ENCODE results near the gene SRP9.

SRP9 gene

DNA sequence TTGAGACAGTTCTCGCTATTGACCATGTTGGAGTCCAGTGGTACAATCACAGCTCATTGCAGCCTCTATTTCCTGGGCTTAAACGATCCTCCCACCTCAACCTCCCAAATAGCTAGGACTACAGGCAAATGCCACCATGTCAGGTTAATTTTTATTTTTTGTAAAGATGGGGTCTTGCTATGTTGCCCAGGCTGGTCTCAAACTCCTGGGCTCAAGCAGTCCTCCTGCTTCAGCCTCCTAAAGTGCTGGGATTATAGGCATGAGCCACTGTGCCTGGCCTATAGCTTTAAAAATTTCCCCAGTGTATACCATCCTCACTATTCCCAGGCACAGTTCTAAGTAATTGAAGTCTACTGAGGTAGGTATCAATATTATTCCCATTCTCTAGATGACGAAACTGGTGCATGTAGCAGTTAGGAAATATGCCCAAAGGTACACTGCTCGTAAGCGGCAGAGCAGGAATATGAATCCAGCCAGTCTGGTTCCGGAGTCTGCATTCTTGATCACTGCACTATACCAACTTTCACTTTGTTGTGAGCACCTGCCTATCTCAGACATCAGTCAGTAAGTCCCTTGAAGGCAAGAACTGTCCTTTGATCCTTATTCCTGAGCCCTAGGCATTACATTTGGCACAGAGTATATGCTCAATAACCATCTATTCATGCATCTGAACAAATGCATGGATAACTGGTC is 11.5 kb upstream of the SRP9 start:
- Histone ChIP-seq H3K4me3 (ENCODE audit: low read depth in 1 of 2, low read length in 2 of 2) (no peak overlapping the region), H3K4me2 (ENCODE audit: insufficient read depth, low read length) (no peak overlapping the region), H3K27me3 (ENCODE audit: insufficient read depth, low read length, poor library complexity) (no peaks in the 10 kb centered on the region), H2AFZ (ENCODE audit: low read depth, low read length) (no peak overlapping the region), H4K20me1 (ENCODE audit: insufficient read depth, low read length) (no peaks in the 10 kb centered on the region), H3K27ac (ENCODE audit: low read length) (no peak overlapping the region), H3K36me3 (ENCODE audit: insufficient read depth, low read length) (no peaks in the 10 kb centered on the region), H3K79me2 (ENCODE audit: insufficient read depth, low read length) (no peaks in the 10 kb centered on the region), H3K9me3 (ENCODE audit: insufficient read depth, low read length, severe bottlenecking) (no peaks in the 10 kb centered on the region), H3K9ac (ENCODE audit: low read depth, low read length) (no peak overlapping the region), H3K4me1 (ENCODE audit: insufficient read depth, low read length) (peaks cover 12% of the 10 kb centered on the region; the same call in 1 of the 2 replicates)
- ATAC-seq (ENCODE audit: insufficient read depth, low read depth) (no peak), DNase-seq (no peak)
- TF ChIP-seq EZH2 (IDR thresholded peaks at IDR 0.05; ENCODE audit: borderline replicate concordance, low read depth, low read length, severe bottlenecking), result no peak
- TF ChIP-seq, protein P1, sequence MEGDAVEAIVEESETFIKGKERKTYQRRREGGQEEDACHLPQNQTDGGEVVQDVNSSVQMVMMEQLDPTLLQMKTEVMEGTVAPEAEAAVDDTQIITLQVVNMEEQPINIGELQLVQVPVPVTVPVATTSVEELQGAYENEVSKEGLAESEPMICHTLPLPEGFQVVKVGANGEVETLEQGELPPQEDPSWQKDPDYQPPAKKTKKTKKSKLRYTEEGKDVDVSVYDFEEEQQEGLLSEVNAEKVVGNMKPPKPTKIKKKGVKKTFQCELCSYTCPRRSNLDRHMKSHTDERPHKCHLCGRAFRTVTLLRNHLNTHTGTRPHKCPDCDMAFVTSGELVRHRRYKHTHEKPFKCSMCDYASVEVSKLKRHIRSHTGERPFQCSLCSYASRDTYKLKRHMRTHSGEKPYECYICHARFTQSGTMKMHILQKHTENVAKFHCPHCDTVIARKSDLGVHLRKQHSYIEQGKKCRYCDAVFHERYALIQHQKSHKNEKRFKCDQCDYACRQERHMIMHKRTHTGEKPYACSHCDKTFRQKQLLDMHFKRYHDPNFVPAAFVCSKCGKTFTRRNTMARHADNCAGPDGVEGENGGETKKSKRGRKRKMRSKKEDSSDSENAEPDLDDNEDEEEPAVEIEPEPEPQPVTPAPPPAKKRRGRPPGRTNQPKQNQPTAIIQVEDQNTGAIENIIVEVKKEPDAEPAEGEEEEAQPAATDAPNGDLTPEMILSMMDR (IDR thresholded peaks at IDR 0.05; ENCODE audit: borderline replicate concordance, extremely low read depth, low read length, poor library complexity, severe bottlenecking), result no peak

DNA sequence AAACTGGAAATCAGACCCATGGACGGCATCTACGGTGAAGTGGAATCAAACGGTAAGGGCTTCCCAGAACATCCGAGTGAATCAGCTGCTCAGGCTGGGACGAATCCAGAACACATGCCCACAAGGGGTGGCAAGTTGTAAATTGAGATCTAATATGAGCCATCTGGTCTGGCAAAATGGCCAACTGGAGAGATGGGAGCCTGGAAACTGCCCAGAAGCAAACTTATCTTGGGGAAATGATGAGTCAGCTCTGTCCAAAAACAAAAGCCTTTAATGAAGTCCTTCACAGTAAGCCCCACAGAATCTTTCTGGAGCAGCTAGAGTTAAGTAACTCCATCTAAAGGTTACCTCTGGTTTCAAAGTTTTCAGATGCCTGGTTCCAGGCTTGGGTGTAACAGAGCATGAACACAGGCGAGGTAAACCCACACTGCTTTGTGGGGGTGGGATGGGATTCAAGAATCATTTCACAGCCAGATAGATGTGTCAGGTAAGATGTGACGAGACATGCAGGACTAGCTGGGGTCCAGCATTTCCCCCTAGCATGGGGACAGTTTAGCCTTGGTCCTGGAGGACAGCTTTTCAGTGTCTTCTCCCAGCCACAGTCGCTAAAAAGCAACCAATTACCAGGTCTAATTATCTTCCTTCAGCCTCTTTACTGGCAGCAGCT is 10.5 kb upstream of the SRP9 start:
- no peak overlapping the region for H2AFZ ChIP-seq (ENCODE audit: low read depth, low read length)
- H3K36me3 ChIP-seq (ENCODE audit: insufficient read depth, low read length), result no peaks in the 10 kb centered on the region
- ATAC-seq (ENCODE audit: insufficient read depth, low read depth) (no peak), DNase-seq (no peak)
- H3K4me1 ChIP-seq (ENCODE audit: insufficient read depth, low read length), result peaks cover 12% of the 10 kb centered on the region; the same call in 1 of the 2 replicates
- H3K4me2 ChIP-seq (ENCODE audit: insufficient read depth, low read length), result no peak overlapping the region
- TF ChIP-seq, protein P1 (IDR thresholded peaks at IDR 0.05; ENCODE audit: borderline replicate concordance, extremely low read depth, low read length, poor library complexity, severe bottlenecking), result no peak
- no peak for TF ChIP-seq EZH2 (IDR thresholded peaks at IDR 0.05; ENCODE audit: borderline replicate concordance, low read depth, low read length, severe bottlenecking)
- no peak overlapping the region for H3K4me3 ChIP-seq (ENCODE audit: low read depth in 1 of 2, low read length in 2 of 2)
- no peak overlapping the region for H3K9ac ChIP-seq (ENCODE audit: low read depth, low read length)
- no peaks in the 10 kb centered on the region for H3K27me3 ChIP-seq (ENCODE audit: insufficient read depth, low read length, poor library complexity)
- H3K79me2 ChIP-seq (ENCODE audit: insufficient read depth, low read length), result no peaks in the 10 kb centered on the region
- H3K9me3 ChIP-seq (ENCODE audit: insufficient read depth, low read length, severe bottlenecking), result no peaks in the 10 kb centered on the region
- H3K27ac ChIP-seq (ENCODE audit: low read length), result no peak overlapping the region
- no peaks in the 10 kb centered on the region for H4K20me1 ChIP-seq (ENCODE audit: insufficient read depth, low read length)

DNA sequence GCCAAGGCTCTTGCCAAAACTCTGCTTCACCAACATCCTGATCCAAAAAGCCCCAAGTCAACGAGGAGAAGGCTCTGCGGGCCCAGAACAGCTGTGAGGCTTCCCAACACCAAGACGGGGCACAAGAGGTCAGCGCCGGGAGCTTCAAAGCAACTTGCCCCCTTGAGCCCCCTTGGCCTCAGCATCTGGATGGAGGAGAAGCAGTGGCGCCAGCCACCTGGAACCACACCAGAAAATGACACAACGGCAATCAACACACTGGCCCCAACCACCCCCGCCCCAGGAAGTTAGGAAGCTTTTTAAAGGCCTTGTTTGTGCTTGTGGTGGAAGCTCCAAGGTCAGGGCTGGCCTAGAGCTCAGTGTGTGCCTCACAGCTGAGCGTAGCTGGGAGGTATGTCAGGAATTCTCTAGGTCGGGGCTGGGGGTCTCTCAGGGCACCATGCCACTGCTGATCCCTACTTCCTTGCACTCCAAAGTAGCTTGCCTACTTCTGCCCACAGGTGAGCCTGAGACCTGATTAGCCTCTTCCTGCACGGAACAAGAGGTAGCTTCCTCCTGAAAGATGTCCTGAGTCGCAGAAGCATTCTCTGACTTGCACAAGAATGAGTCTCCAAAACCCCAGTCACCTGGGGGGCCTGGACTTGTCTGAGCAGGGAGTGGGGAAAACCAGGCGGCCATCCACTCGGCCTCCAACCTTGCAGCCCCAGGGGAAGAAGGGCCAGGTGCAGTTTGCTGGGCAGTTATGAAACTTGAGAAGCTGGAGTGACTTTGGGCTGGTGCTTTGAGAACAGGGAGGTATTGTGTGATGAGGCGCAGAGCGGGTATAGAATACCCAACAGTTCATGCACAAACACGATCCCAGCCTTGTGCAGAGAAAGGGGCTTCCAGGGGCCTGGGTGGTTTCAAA is 9.7 kb upstream of the SRP9 start:
- Histone ChIP-seq H3K9me3 (ENCODE audit: insufficient read depth, low read length, severe bottlenecking) (no peaks in the 10 kb centered on the region), H3K4me1 (ENCODE audit: insufficient read depth, low read length) (peaks cover 12% of the 10 kb centered on the region; the same call in 1 of the 2 replicates), H3K36me3 (ENCODE audit: insufficient read depth, low read length) (no peaks in the 10 kb centered on the region), H2AFZ (ENCODE audit: low read depth, low read length) (no peak overlapping the region), H4K20me1 (ENCODE audit: insufficient read depth, low read length) (no peaks in the 10 kb centered on the region), H3K9ac (ENCODE audit: low read depth, low read length) (no peak overlapping the region), H3K79me2 (ENCODE audit: insufficient read depth, low read length) (no peaks in the 10 kb centered on the region), H3K4me3 (ENCODE audit: low read depth in 1 of 2, low read length in 2 of 2) (no peak overlapping the region), H3K27ac (ENCODE audit: low read length) (no peak overlapping the region), H3K27me3 (ENCODE audit: insufficient read depth, low read length, poor library complexity) (no peaks in the 10 kb centered on the region), H3K4me2 (ENCODE audit: insufficient read depth, low read length) (no peak overlapping the region)
- no peak for DNase-seq
- TF ChIP-seq, protein P1 (IDR thresholded peaks at IDR 0.05; ENCODE audit: borderline replicate concordance, extremely low read depth, low read length, poor library complexity, severe bottlenecking), result no peak
- no peak for TF ChIP-seq EZH2 (IDR thresholded peaks at IDR 0.05; ENCODE audit: borderline replicate concordance, low read depth, low read length, severe bottlenecking)
- no peak for ATAC-seq (ENCODE audit: insufficient read depth, low read depth)
